Measurements from ENCODE around the gene ZNF436. TPM values are rescaled to one million over a fixed set of nuclear protein-coding genes. Genes with fewer than 3 reads are reported as not detected.

ZNF436 gene
- total and polyA plus RNA-seq, 2 of the 8 experiments (the other 6 are each of a cell fraction or from before 2014, with no cell fraction given) = 0.65 to 1.8 TPM

DNA sequence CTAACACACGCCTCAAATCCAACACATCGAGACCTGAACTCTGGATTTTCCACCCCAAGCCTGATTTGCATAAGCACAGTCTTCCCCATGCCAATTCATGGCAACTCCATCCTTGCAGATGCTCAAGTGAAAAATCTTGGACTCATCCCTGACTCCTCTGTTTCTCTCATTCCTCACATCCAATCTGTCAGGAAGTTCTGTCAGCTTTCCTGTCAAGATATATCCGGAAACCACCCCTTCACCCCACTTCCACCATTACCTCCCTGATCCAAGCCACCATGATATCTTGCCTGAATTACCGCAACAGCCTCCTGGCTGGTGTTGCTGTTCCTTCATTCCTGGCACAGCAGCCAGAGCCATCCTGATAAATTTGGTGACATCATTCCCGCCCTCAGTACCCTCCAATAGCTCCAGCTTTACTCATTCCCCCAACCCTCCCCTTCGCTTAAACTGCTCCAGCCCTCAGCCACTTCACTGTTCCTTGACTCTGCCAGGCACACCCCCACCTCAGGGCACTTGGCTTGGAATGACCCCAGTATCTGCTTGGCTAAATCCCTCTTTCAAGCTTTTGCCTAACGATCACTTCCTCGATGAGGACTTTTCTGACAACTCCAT lies 37.5 kb upstream of the ZNF436 start:
- POLR2A ChIA-PET (ENCODE audit: partially characterized antibody) = no interaction called here
- DNase-seq (ENCODE audit: low read depth in 1 of 2, low spot score in 2 of 2) = no peak
- no peak overlapping the region for H2BK15ac ChIP-seq (ENCODE audit: low read length)
- no peak overlapping the region for H3K27ac ChIP-seq (ENCODE audit: low read depth, low read length)
- no peak overlapping the region for H3K23ac ChIP-seq (ENCODE audit: insufficient read length)
- H3K79me1 ChIP-seq (ENCODE audit: low read depth, low read length) = no peaks in the 10 kb centered on the region
- no peak overlapping the region for H2BK20ac ChIP-seq (ENCODE audit: low read length)
- no peak overlapping the region for H3K4me3 ChIP-seq (ENCODE audit: extremely low read depth in 1 of 4, insufficient read depth in 2 of 4, low read depth in 3 of 4, low read length in 4 of 4)
- no peaks in the 10 kb centered on the region for H3K23me2 ChIP-seq (ENCODE audit: low read depth, low read length)
- no peak overlapping the region; the same call in 1 of the 2 replicates for H4K8ac ChIP-seq (ENCODE audit: extremely low read depth, insufficient read depth, low read length)
- no peak overlapping the region for H3K4me2 ChIP-seq (ENCODE audit: insufficient read depth in 1 of 2, low read depth in 2 of 2, low read length in 2 of 2)
- H2AFZ ChIP-seq (ENCODE audit: low read length) = no peak overlapping the region
- no peak for FAIRE-seq
- H3K4ac ChIP-seq (replicated peaks; ENCODE audit: insufficient read length, low read depth, low read length) = no peak overlapping the region
- 86% methylated on average over 8 of the region's 8 CpGs; no CpG with 5 or more reads in 1 of the 2 experiments for WGBS, 2 experiments (ENCODE audit: extremely low coverage in 1 of 2, insufficient coverage in 1 of 2, insufficient read length in 1 of 2, insufficient replicate concordance in 2 of 2, low coverage in 1 of 2, low lambda C conversion rate in 2 of 2, missing lambda C conversion rate in 1 of 2)
- H2AK5ac ChIP-seq (ENCODE audit: low read depth, low read length) = no peak overlapping the region
- H3K9me3 ChIP-seq (ENCODE audit: insufficient read depth in 2 of 2, low read depth in 1 of 2, low read length in 1 of 2) = no peaks in the 10 kb centered on the region
- H3K36me3 ChIP-seq (ENCODE audit: control insufficient read depth in 2 of 4, insufficient read depth in 4 of 4, low read length in 3 of 4) = no peaks in the 10 kb centered on the region
- H4K91ac ChIP-seq (replicated peaks; ENCODE audit: insufficient read length, low read length) = no peak overlapping the region
- H3K18ac ChIP-seq (ENCODE audit: extremely low read depth, low read length) = no peak overlapping the region
- peaks cover 0 to 6% (median 2%) of the 10 kb centered on the region in 4 experiments; a peak in 2 of 7 replicates for H3K4me1 ChIP-seq (replicated peaks in 1 of 4; ENCODE audit: control insufficient read depth in 3 of 4, insufficient read depth in 4 of 4, low read length in 3 of 4)
- H3K9ac ChIP-seq (replicated peaks in 1 of 4; ENCODE audit: extremely low read depth in 1 of 4, low read depth in 3 of 4, low read length in 3 of 4) = no peak overlapping the region
- no peak overlapping the region for H3K14ac ChIP-seq (ENCODE audit: insufficient read length)
- H2BK5ac ChIP-seq (ENCODE audit: low read depth, low read length) = no peak overlapping the region
- peaks cover 8 to 85% (median 49%) of the 10 kb centered on the region in 4 experiments for H3K27me3 ChIP-seq (replicated peaks in 1 of 4; ENCODE audit: control insufficient read depth in 3 of 4, extremely low read depth in 1 of 4, insufficient read depth in 3 of 4, low read length in 3 of 4)
- no peak overlapping the region for H4K5ac ChIP-seq (ENCODE audit: insufficient read length, low read depth, low read length)
- no peaks in the 10 kb centered on the region for H3K79me2 ChIP-seq (ENCODE audit: control insufficient read depth in 1 of 2, insufficient read depth in 2 of 2, low read length in 2 of 2)
- CTCF ChIA-PET (ENCODE audit: partially characterized antibody) = no interaction called here
- H2BK120ac ChIP-seq (replicated peaks; ENCODE audit: low read depth, low read length) = no peak overlapping the region
- no peak overlapping the region for H3K56ac ChIP-seq (replicated peaks; ENCODE audit: insufficient read length, low read depth, low read length)
- H2BK12ac ChIP-seq (ENCODE audit: low read depth, low read length) = no peak overlapping the region
- no peaks in the 10 kb centered on the region for H4K20me1 ChIP-seq (replicated peaks in 1 of 2; ENCODE audit: control insufficient read depth in 1 of 2, insufficient read depth in 2 of 2, low read length in 2 of 2)
- TF ChIP-seq, protein P1, sequence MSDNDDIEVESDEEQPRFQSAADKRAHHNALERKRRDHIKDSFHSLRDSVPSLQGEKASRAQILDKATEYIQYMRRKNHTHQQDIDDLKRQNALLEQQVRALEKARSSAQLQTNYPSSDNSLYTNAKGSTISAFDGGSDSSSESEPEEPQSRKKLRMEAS (IDR thresholded peaks at IDR 0.05) = no peak
- no peak for TF ChIP-seq JUN (IDR thresholded peaks at IDR 0.05; ENCODE audit: low read depth, low read length)
